ENCODE results near the gene ZNF195.
"Not testable (repeated sequence)": the region's sequence is repeated elsewhere in the genome, so short reads cannot be mapped to it uniquely, and the experiment has no call there.

ZNF195 gene

GRCh38 chr11:3401052-3401451 is 22.1 kb upstream of the ZNF195 start:
- H2AFZ ChIP-seq (ENCODE audit: low read length, unreplicated experiment); H3K36me3 ChIP-seq (ENCODE audit: insufficient read depth, low read length); H3K4me3 ChIP-seq (ENCODE audit: low read depth, low read length); H3K27me3 ChIP-seq (ENCODE audit: insufficient read depth, low read length); H3K4me1 ChIP-seq (ENCODE audit: control insufficient read depth, insufficient read depth, low read length, unreplicated experiment); H3K79me2 ChIP-seq (ENCODE audit: control insufficient read depth, insufficient read depth, low read length, unreplicated experiment); H3K27ac ChIP-seq (ENCODE audit: low read depth, low read length): not testable (repeated sequence)

- not testable (repeated sequence) for H3K36me3 ChIP-seq (ENCODE audit: insufficient read depth, low read length); H3K4me3 ChIP-seq (ENCODE audit: low read depth, low read length); H2AFZ ChIP-seq (ENCODE audit: low read length, unreplicated experiment); H3K27ac ChIP-seq (ENCODE audit: low read depth, low read length); H3K4me1 ChIP-seq (ENCODE audit: control insufficient read depth, insufficient read depth, low read length, unreplicated experiment); H3K79me2 ChIP-seq (ENCODE audit: control insufficient read depth, insufficient read depth, low read length, unreplicated experiment); H3K27me3 ChIP-seq (ENCODE audit: insufficient read depth, low read length)
These were observed 19.6 kb upstream of the ZNF195 start for GRCh38 chr11:3398509-3398908.

- not testable (repeated sequence) for H3K27ac ChIP-seq (ENCODE audit: low read depth, low read length); H3K4me3 ChIP-seq (ENCODE audit: low read depth, low read length); H3K36me3 ChIP-seq (ENCODE audit: insufficient read depth, low read length); H3K79me2 ChIP-seq (ENCODE audit: control insufficient read depth, insufficient read depth, low read length, unreplicated experiment); H3K4me1 ChIP-seq (ENCODE audit: control insufficient read depth, insufficient read depth, low read length, unreplicated experiment); H3K27me3 ChIP-seq (ENCODE audit: insufficient read depth, low read length); H2AFZ ChIP-seq (ENCODE audit: low read length, unreplicated experiment)
These were observed 19.2 kb upstream of the ZNF195 start for GRCh38 chr11:3398106-3398505.

GRCh38 chr11:3397210-3397609 is 18.3 kb upstream of the ZNF195 start:
- H3K79me2 ChIP-seq (ENCODE audit: control insufficient read depth, insufficient read depth, low read length, unreplicated experiment); H3K27me3 ChIP-seq (ENCODE audit: insufficient read depth, low read length): not testable (repeated sequence)

GRCh38 chr11:3395468-3395867 is 16.5 kb upstream of the ZNF195 start:
- not testable (repeated sequence) for H3K27ac ChIP-seq (ENCODE audit: low read depth, low read length); H3K36me3 ChIP-seq (ENCODE audit: insufficient read depth, low read length); H3K79me2 ChIP-seq (ENCODE audit: control insufficient read depth, insufficient read depth, low read length, unreplicated experiment); H3K4me1 ChIP-seq (ENCODE audit: control insufficient read depth, insufficient read depth, low read length, unreplicated experiment); H3K27me3 ChIP-seq (ENCODE audit: insufficient read depth, low read length); H3K4me3 ChIP-seq (ENCODE audit: low read depth, low read length); H2AFZ ChIP-seq (ENCODE audit: low read length, unreplicated experiment)

More at GRCh38 chr11:3397210-3397609, 18.3 kb upstream of the ZNF195 start:
- not testable (repeated sequence) for H2AFZ ChIP-seq (ENCODE audit: low read length, unreplicated experiment); H3K4me3 ChIP-seq (ENCODE audit: low read depth, low read length); H3K4me1 ChIP-seq (ENCODE audit: control insufficient read depth, insufficient read depth, low read length, unreplicated experiment); H3K36me3 ChIP-seq (ENCODE audit: insufficient read depth, low read length); H3K27ac ChIP-seq (ENCODE audit: low read depth, low read length)

- not testable (repeated sequence) for H3K36me3 ChIP-seq (ENCODE audit: insufficient read depth, low read length); H2AFZ ChIP-seq (ENCODE audit: low read length, unreplicated experiment); H3K79me2 ChIP-seq (ENCODE audit: control insufficient read depth, insufficient read depth, low read length, unreplicated experiment); H3K4me1 ChIP-seq (ENCODE audit: control insufficient read depth, insufficient read depth, low read length, unreplicated experiment); H3K27ac ChIP-seq (ENCODE audit: low read depth, low read length); H3K4me3 ChIP-seq (ENCODE audit: low read depth, low read length); H3K27me3 ChIP-seq (ENCODE audit: insufficient read depth, low read length)
These were observed 16.0 kb upstream of the ZNF195 start for GRCh38 chr11:3394956-3395355.

- not testable (repeated sequence) for H2AFZ ChIP-seq (ENCODE audit: low read length, unreplicated experiment); H3K27me3 ChIP-seq (ENCODE audit: insufficient read depth, low read length); H3K36me3 ChIP-seq (ENCODE audit: insufficient read depth, low read length); H3K79me2 ChIP-seq (ENCODE audit: control insufficient read depth, insufficient read depth, low read length, unreplicated experiment); H3K27ac ChIP-seq (ENCODE audit: low read depth, low read length); H3K4me3 ChIP-seq (ENCODE audit: low read depth, low read length); H3K4me1 ChIP-seq (ENCODE audit: control insufficient read depth, insufficient read depth, low read length, unreplicated experiment)
These were observed 14.5 kb upstream of the ZNF195 start for GRCh38 chr11:3393450-3393849.

- Histone ChIP-seq H3K79me2 (ENCODE audit: control insufficient read depth, insufficient read depth, low read length, unreplicated experiment) (peaks cover 27% of the 10 kb centered on the region), H2AFZ (ENCODE audit: low read length, unreplicated experiment) (no peak overlapping the region), H3K27ac (ENCODE audit: low read depth, low read length) (no peak overlapping the region), H3K36me3 (ENCODE audit: insufficient read depth, low read length) (peaks cover 24% of the 10 kb centered on the region), H3K4me1 (ENCODE audit: control insufficient read depth, insufficient read depth, low read length, unreplicated experiment) (no peaks in the 10 kb centered on the region), H3K27me3 (ENCODE audit: insufficient read depth, low read length) (peaks cover 3% of the 10 kb centered on the region; the same call in 1 of the 2 replicates), H3K4me3 (ENCODE audit: low read depth, low read length) (0 out of 2 replicates have a peak overlapping the region, but pooled peaks have one; percentile 73)
These were observed 3.8 kb upstream of the ZNF195 start for GRCh38 chr11:3382613-3383285.

- peak overlapping the region; percentile 73 for H3K4me3 ChIP-seq (ENCODE audit: low read depth, low read length)
- no peak overlapping the region for H3K27ac ChIP-seq (ENCODE audit: low read depth, low read length)
- H3K36me3 ChIP-seq (ENCODE audit: insufficient read depth, low read length) = peaks cover 32% of the 10 kb centered on the region
- H3K4me1 ChIP-seq (ENCODE audit: control insufficient read depth, insufficient read depth, low read length, unreplicated experiment) = peaks cover 7% of the 10 kb centered on the region
- peaks cover 3% of the 10 kb centered on the region; the same call in 1 of the 2 replicates for H3K27me3 ChIP-seq (ENCODE audit: insufficient read depth, low read length)
- H2AFZ ChIP-seq (ENCODE audit: low read length, unreplicated experiment) = no peak overlapping the region
- H3K79me2 ChIP-seq (ENCODE audit: control insufficient read depth, insufficient read depth, low read length, unreplicated experiment) = peaks cover 37% of the 10 kb centered on the region
These were observed 2.8 kb upstream of the ZNF195 start for GRCh38 chr11:3381794-3382193.

- Histone ChIP-seq H3K4me3 (ENCODE audit: low read depth, low read length) (peak overlapping the region; percentile 73), H3K4me1 (ENCODE audit: control insufficient read depth, insufficient read depth, low read length, unreplicated experiment) (peaks cover 16% of the 10 kb centered on the region), H3K36me3 (ENCODE audit: insufficient read depth, low read length) (peaks cover 33% of the 10 kb centered on the region), H3K27me3 (ENCODE audit: insufficient read depth, low read length) (peaks cover 3% of the 10 kb centered on the region; the same call in 1 of the 2 replicates), H3K79me2 (ENCODE audit: control insufficient read depth, insufficient read depth, low read length, unreplicated experiment) (peaks cover 46% of the 10 kb centered on the region), H2AFZ (ENCODE audit: low read length, unreplicated experiment) (peak overlapping the region; percentile 66), H3K27ac (ENCODE audit: low read depth, low read length) (no peak overlapping the region)
These were observed 2.0 kb upstream of the ZNF195 start for GRCh38 chr11:3380706-3381545.

GRCh38 chr11:3375552-3375951 is 3.4 kb downstream of the ZNF195 start:
- Histone ChIP-seq H2AFZ (ENCODE audit: low read length, unreplicated experiment) (no peak overlapping the region), H3K27me3 (ENCODE audit: insufficient read depth, low read length) (no peaks in the 10 kb centered on the region), H3K36me3 (ENCODE audit: insufficient read depth, low read length) (peaks cover 62% of the 10 kb centered on the region), H3K4me1 (ENCODE audit: control insufficient read depth, insufficient read depth, low read length, unreplicated experiment) (peaks cover 23% of the 10 kb centered on the region), H3K27ac (ENCODE audit: low read depth, low read length) (no peak overlapping the region), H3K79me2 (ENCODE audit: control insufficient read depth, insufficient read depth, low read length, unreplicated experiment) (peaks cover 67% of the 10 kb centered on the region), H3K4me3 (ENCODE audit: low read depth, low read length) (no peak overlapping the region)

Data from ACC112 (cell line).